Mesenchymal stem cell (in vitro differentiated cells and primary cell): Measurements from ENCODE around the gene PTPRR.

ENCODE experiments used
- DNase-seq: peaks from one replicate; pipeline ENCODE4 v3.0.0-alpha.2; 2013
- H2AFZ ChIP-seq: one replicate; pipeline ENCODE4 v1.6.1; 2013; ENCODE audit warnings: low read depth, mild to moderate bottlenecking, control low read depth, inconsistent platforms, low read length, moderate library complexity
- H2AK5ac ChIP-seq: 2 replicates; pipeline ENCODE4 v1.6.1; 2013; ENCODE audit warnings: low read length, moderate library complexity, mild to moderate bottlenecking, inconsistent platforms; ENCODE audit not compliant: severe bottlenecking
- H2BK120ac ChIP-seq: one replicate; pipeline ENCODE4 v1.6.1; 2013; ENCODE audit warnings: low read depth, mild to moderate bottlenecking, inconsistent platforms, low read length, moderate library complexity
- H2BK12ac ChIP-seq, 2 experiments: one replicate each; pipeline ENCODE4 v1.6.1; 2013; ENCODE audit warnings: inconsistent platforms in 2 of 2, low read length in 2 of 2, mild to moderate bottlenecking in 2 of 2, moderate library complexity in 2 of 2, control low read depth in 1 of 2
- H2BK15ac ChIP-seq: one replicate; pipeline ENCODE4 v1.6.1; 2013; ENCODE audit warnings: mild to moderate bottlenecking, low read depth, inconsistent platforms; ENCODE audit not compliant: poor library complexity, severe bottlenecking
- H2BK5ac ChIP-seq: 2 replicates; pipeline ENCODE4 v1.6.1; 2013; ENCODE audit warnings: low read depth, mild to moderate bottlenecking, low read length, control low read depth, inconsistent platforms; ENCODE audit not compliant: poor library complexity, severe bottlenecking
- H3K14ac ChIP-seq, 2 experiments: one replicate each; pipeline ENCODE4 v1.6.1; 2013; ENCODE audit warnings: inconsistent platforms in 2 of 2, low read length in 2 of 2, control low read depth in 1 of 2, mild to moderate bottlenecking in 1 of 2, moderate library complexity in 1 of 2
- H3K18ac ChIP-seq, 2 experiments: one replicate each; pipeline ENCODE4 v1.6.1; 2013; ENCODE audit warnings: inconsistent platforms in 2 of 2, low read length in 2 of 2, control low read depth in 1 of 2, low read depth in 1 of 2, mild to moderate bottlenecking in 1 of 2
- H3K23ac ChIP-seq, 2 experiments: one replicate each; pipeline ENCODE4 v1.6.1; 2013; ENCODE audit warnings: inconsistent platforms in 2 of 2, low read length in 2 of 2, mild to moderate bottlenecking in 2 of 2, moderate library complexity in 2 of 2, control low read depth in 1 of 2
- H3K27ac ChIP-seq: 2 replicates; pipeline ENCODE4 v1.5.1; 2013; ENCODE audit warnings: mild to moderate bottlenecking, moderate library complexity, low read length, control low read depth, inconsistent platforms; ENCODE audit not compliant: poor library complexity, severe bottlenecking
- H3K27me3 ChIP-seq, 2 experiments: 2 replicates each; pipeline versions ENCODE4 v1.6.1 to v1.7.0; 2013; ENCODE audit warnings: low read length in 2 of 2, mild to moderate bottlenecking in 2 of 2, moderate library complexity in 2 of 2, control low read depth in 1 of 2, inconsistent platforms in 1 of 2; ENCODE audit not compliant: control insufficient read depth in 1 of 2, insufficient read depth in 1 of 2
- H3K36me3 ChIP-seq, 2 experiments: 2 replicates each; pipeline versions ENCODE4 v1.6.1 to v1.7.0; 2013; ENCODE audit warnings: low read length in 2 of 2, control low read depth in 1 of 2, inconsistent platforms in 1 of 2, low read depth in 1 of 2, mild to moderate bottlenecking in 1 of 2; ENCODE audit not compliant: insufficient read depth in 2 of 2, control insufficient read depth in 1 of 2
- H3K4ac ChIP-seq, 2 experiments: one replicate each; pipeline ENCODE4 v1.6.1; 2013; ENCODE audit warnings: inconsistent platforms in 2 of 2, low read length in 2 of 2, mild to moderate bottlenecking in 2 of 2, moderate library complexity in 2 of 2, control low read depth in 1 of 2, low read depth in 1 of 2
- H3K4me1 ChIP-seq: 2 replicates; pipeline ENCODE4 v1.6.1; 2013; ENCODE audit warnings: low read depth, low read length, control low read depth; ENCODE audit not compliant: control insufficient read depth, insufficient read depth
- H3K4me2 ChIP-seq: 2 replicates; pipeline ENCODE4 v1.6.1; 2013; ENCODE audit warnings: low read length, mild to moderate bottlenecking, inconsistent platforms; ENCODE audit not compliant: poor library complexity, severe bottlenecking
- H3K4me3 ChIP-seq, 2 experiments: 2 replicates each; pipeline versions ENCODE4 v1.5.1 to v1.7.0; 2013; ENCODE audit warnings: low read length in 2 of 2, mild to moderate bottlenecking in 2 of 2, control low read depth in 1 of 2, low read depth in 1 of 2; ENCODE audit not compliant: insufficient read depth in 1 of 2
- H3K79me1 ChIP-seq: replicated peaks from 2 replicates; pipeline ENCODE4 v1.6.1; 2013; ENCODE audit warnings: mild to moderate bottlenecking, control low read depth, low read length, inconsistent platforms; ENCODE audit not compliant: poor library complexity, severe bottlenecking
- H3K9ac ChIP-seq: 2 replicates; pipeline ENCODE4 v1.7.0; 2013; ENCODE audit warnings: mild to moderate bottlenecking, low read length, moderate library complexity
- H3K9me3 ChIP-seq: 2 replicates; pipeline ENCODE4 v1.7.0; 2013; ENCODE audit warnings: mild to moderate bottlenecking, low read length; ENCODE audit not compliant: control insufficient read depth
- H4K8ac ChIP-seq: one replicate; pipeline ENCODE4 v1.6.1; 2013; ENCODE audit warnings: inconsistent platforms, mild to moderate bottlenecking, low read length, moderate library complexity
- H4K91ac ChIP-seq: one replicate; pipeline ENCODE4 v1.6.1; 2013; ENCODE audit warnings: mild to moderate bottlenecking, low read length, inconsistent platforms
- WGBS: methylation state at CpG from one replicate; pipeline ENCODE4 v1.1.7; 2013; ENCODE audit warnings: mixed read lengths; 5-methylcytosine and 5-hydroxymethylcytosine counted together

PTPRR gene

DNA sequence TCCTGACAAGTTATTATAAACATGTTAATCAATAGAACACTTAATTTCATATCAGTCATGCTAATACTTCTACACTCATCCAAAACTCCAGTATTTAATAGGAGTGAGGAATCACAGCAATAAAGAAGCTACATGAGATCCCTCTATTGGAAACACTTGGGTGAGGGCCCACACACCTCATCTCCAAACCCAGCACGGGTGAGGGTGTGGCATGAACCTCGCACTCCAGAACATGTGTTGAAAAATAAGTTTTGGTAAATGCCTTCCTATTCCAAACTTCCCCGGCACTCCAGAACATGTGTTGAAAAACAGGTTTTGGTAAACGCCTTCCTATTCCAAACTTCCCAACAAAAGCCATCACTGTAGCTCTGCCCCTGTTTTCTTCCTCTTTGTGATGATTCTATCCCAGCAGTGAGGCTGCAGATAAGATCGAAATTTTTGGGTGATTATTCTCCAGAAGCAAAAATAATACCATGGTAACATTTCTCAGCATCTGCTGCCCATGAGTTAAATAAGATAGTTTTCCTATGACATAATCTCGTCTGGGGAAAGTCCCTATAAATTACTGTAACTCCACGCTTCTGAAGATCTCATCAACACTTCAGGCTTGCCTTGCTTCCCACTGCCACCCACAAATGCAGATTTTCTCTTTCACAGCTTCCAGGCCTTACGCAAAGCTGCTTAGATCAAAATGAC is 258.9 kb downstream of the PTPRR start:
- no peak overlapping the region for H2BK12ac ChIP-seq
- H3K36me3 ChIP-seq = no peaks in the 10 kb centered on the region
- no peak overlapping the region for H4K8ac ChIP-seq
- no peak overlapping the region for H3K14ac ChIP-seq
- DNase-seq = peak; percentile 56
- peak overlapping the region; percentile 10 for H2AK5ac ChIP-seq
- WGBS = 68% methylated on average over 7 of the region's 8 CpGs
- peak overlapping the region in 1 of 2 experiments; percentile 25 for H3K4me3 ChIP-seq
- peaks cover 4% of the 10 kb centered on the region for H3K4me1 ChIP-seq
- H2BK15ac ChIP-seq = no peak overlapping the region
- no peak overlapping the region for H3K4me2 ChIP-seq
- H2BK5ac ChIP-seq = no peak overlapping the region
- H3K9ac ChIP-seq = peak overlapping the region; percentile 76
- no peak overlapping the region for H2BK120ac ChIP-seq
- H3K23ac ChIP-seq = no peak overlapping the region
- H3K4ac ChIP-seq = no peak overlapping the region
- H3K9me3 ChIP-seq = no peaks in the 10 kb centered on the region
- H4K91ac ChIP-seq = no peak overlapping the region
- H2AFZ ChIP-seq = no peak overlapping the region
- no peaks in the 10 kb centered on the region for H3K27me3 ChIP-seq
- H3K79me1 ChIP-seq = no peaks in the 10 kb centered on the region
- peak overlapping the region; percentile 54 for H3K27ac ChIP-seq
- H3K18ac ChIP-seq = no peak overlapping the region

DNA sequence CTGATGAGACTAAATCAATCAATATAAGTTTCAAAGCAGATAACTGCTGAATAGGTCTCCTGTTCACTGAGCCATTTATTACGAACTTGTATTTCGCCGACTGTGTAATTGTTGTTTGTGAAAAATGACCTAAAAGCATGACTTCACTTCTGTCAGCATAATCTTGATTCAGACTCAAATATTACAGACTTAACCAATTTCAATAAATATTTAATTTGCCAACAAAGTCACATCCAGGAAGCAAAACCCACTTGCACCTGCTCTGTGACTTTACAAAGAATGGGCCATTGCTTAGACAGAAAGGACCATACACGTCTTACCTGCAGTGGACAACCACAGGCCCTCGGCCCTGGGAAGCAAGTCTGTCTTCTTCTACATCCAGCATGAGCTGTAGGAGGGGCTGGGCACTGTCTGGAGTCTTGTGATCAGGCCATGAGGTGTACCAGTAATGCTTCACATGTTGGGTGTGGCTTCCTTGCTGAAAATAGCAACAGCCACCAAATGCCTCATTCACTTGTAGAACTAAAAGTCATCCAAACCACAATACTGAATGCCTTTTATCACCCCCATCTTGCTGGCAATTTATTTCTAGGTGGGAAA is 259.8 kb downstream of the PTPRR start:
- peak overlapping the region in 1 of 2 experiments; percentile 45 for H3K4me3 ChIP-seq
- no peak overlapping the region for H3K4ac ChIP-seq
- no peak overlapping the region for H3K27ac ChIP-seq
- H2AK5ac ChIP-seq = peak overlapping the region; percentile 21
- no peak overlapping the region for H2BK15ac ChIP-seq
- H3K23ac ChIP-seq = no peak overlapping the region
- no peak overlapping the region for H3K14ac ChIP-seq
- H4K91ac ChIP-seq = no peak overlapping the region
- no peak overlapping the region for H4K8ac ChIP-seq
- H2AFZ ChIP-seq = no peak overlapping the region
- no peak overlapping the region for H3K4me2 ChIP-seq
- no peak overlapping the region for H3K18ac ChIP-seq
- peak; percentile 32 for DNase-seq
- H3K9me3 ChIP-seq = no peaks in the 10 kb centered on the region
- no peak overlapping the region for H2BK5ac ChIP-seq
- no peaks in the 10 kb centered on the region for H3K27me3 ChIP-seq
- H3K79me1 ChIP-seq = no peaks in the 10 kb centered on the region
- WGBS = 96% methylated on average over 5 of the region's 5 CpGs
- H3K9ac ChIP-seq = peak overlapping the region; percentile 76
- H3K4me1 ChIP-seq = peaks cover 4% of the 10 kb centered on the region
- no peak overlapping the region for H2BK12ac ChIP-seq
- H2BK120ac ChIP-seq = no peak overlapping the region
- no peaks in the 10 kb centered on the region for H3K36me3 ChIP-seq

DNA sequence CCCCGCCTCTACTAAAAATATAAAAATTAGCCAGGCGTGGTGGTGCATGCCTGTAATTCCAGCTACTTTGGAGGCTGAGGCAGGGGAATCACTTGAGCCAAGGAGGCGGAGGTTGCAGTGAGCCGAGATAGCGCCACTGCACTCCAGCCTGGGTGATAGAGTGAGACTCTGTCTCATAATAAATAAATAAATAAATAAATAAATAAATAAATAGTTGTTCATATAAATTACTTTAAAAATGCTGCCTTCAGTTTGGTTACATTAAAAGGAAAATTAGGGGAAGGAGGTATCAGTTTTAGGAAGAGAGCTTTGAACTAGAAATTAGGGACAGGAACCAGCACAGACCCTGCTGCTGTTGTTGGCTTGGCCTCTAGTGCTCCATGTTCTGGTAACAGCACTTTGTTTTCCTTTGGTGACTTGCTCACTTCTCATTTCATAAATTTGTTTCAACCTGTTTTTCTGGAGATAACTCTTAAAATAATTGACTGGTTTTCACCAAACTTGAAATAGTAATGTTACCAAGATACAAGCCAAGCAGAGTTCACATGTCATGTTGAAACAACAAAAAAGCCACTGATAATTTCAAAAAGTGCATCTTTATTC is 260.4 kb downstream of the PTPRR start:
- Histone ChIP-seq H3K9me3 (no peaks in the 10 kb centered on the region), H3K4me3 (no peak overlapping the region), H2BK12ac (no peak overlapping the region), H3K14ac (no peak overlapping the region), H3K18ac (no peak overlapping the region), H3K4me1 (peaks cover 4% of the 10 kb centered on the region), H2BK120ac (no peak overlapping the region), H3K9ac (peak overlapping the region; percentile 76), H3K27ac (no peak overlapping the region), H2AK5ac (no peak overlapping the region), H3K23ac (no peak overlapping the region), H3K4me2 (no peak overlapping the region), H3K79me1 (no peaks in the 10 kb centered on the region), H2BK15ac (no peak overlapping the region), H2BK5ac (no peak overlapping the region), H2AFZ (no peak overlapping the region), H3K4ac (no peak overlapping the region), H3K36me3 (no peaks in the 10 kb centered on the region), H3K27me3 (no peaks in the 10 kb centered on the region), H4K91ac (no peak overlapping the region), H4K8ac (no peak overlapping the region)
- DNase-seq = no peak
- no CpG with 5 or more reads among the region's 5 CpGs for WGBS

DNA sequence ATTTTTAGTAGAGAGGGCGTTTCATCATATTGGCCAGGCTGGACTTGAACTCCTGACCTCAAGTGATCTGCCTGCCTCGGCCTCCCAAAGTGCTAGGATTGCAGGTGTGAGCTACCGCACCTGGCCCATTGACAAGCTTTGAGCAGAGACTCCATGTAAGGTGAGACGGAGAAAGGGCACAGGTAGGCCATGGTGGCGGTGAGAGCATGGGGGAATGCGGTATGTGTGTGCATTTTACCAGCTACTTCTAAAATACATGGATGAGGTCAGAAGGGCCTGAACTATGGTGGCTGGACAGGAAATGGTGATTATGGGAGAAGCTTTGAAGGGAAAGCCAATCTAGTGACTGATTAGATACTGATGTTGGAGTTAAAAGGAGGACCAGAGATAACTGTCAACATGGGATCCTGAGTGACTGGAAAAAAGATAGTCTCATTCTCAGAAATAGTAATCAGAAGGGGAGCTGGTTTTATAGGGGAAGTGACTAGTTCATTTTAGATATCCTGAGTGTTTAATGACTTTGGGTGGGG is 261.4 kb downstream of the PTPRR start:
- H3K4ac ChIP-seq = no peak overlapping the region
- H2BK15ac ChIP-seq = no peak overlapping the region
- no peak overlapping the region for H2AFZ ChIP-seq
- no peak overlapping the region for H3K9ac ChIP-seq
- H3K4me2 ChIP-seq = no peak overlapping the region
- H2AK5ac ChIP-seq = no peak overlapping the region
- no peak overlapping the region for H2BK120ac ChIP-seq
- H4K8ac ChIP-seq = no peak overlapping the region
- 95% methylated on average over 6 of the region's 6 CpGs for WGBS
- H3K14ac ChIP-seq = no peak overlapping the region
- H3K36me3 ChIP-seq = no peaks in the 10 kb centered on the region
- H3K79me1 ChIP-seq = no peaks in the 10 kb centered on the region
- peaks cover 4% of the 10 kb centered on the region for H3K4me1 ChIP-seq
- H2BK5ac ChIP-seq = no peak overlapping the region
- no peak for DNase-seq
- no peak overlapping the region for H3K23ac ChIP-seq
- no peak overlapping the region for H3K18ac ChIP-seq
- no peak overlapping the region for H4K91ac ChIP-seq
- H3K4me3 ChIP-seq = no peak overlapping the region
- H3K27me3 ChIP-seq = no peaks in the 10 kb centered on the region
- H3K9me3 ChIP-seq = no peaks in the 10 kb centered on the region
- H2BK12ac ChIP-seq = no peak overlapping the region
- H3K27ac ChIP-seq = no peak overlapping the region
